Activated T-cell treated with anti-CD3 and anti-CD28 coated beads, Interleukin-2, amount 50 U/mL, for 48 hours (primary cell): Measurements from ENCODE around the gene SSTR4.

Experiments used
- DNase-seq, 2 experiments: peaks; one replicate each; pipeline ENCODE4 v3.0.0-alpha.2; 2020

Gene SSTR4

GRCh38 chr20:23068283-23068682 lies 33.2 kb downstream of the SSTR4 start:
- DNase-seq = no peak

- no peak for DNase-seq
These were observed 34.0 kb downstream of the SSTR4 start for GRCh38 chr20:23069108-23069507.

- no peak for DNase-seq
These were observed 36.3 kb downstream of the SSTR4 start for GRCh38 chr20:23071398-23071797.

DNA sequence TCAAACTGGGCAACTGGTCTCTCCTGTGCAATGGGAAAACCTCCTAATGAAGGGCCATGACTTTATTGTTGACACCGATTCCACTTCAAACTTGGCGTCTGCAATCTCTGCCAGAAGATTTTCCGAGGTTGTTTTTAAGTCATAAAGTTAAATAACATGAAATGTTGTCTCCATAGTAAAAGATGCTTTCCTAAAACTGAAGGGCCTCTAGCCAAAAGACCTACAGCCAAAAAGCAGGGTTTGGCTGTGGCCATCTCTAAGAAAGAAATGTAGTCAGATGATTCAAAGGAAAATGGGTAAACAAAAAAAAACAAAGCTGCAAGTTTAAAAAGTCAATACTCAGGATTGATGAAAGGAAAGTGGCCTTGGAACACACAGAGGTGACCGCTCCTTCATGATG lies 36.9 kb downstream of the SSTR4 start:
- no peak for DNase-seq

DNA sequence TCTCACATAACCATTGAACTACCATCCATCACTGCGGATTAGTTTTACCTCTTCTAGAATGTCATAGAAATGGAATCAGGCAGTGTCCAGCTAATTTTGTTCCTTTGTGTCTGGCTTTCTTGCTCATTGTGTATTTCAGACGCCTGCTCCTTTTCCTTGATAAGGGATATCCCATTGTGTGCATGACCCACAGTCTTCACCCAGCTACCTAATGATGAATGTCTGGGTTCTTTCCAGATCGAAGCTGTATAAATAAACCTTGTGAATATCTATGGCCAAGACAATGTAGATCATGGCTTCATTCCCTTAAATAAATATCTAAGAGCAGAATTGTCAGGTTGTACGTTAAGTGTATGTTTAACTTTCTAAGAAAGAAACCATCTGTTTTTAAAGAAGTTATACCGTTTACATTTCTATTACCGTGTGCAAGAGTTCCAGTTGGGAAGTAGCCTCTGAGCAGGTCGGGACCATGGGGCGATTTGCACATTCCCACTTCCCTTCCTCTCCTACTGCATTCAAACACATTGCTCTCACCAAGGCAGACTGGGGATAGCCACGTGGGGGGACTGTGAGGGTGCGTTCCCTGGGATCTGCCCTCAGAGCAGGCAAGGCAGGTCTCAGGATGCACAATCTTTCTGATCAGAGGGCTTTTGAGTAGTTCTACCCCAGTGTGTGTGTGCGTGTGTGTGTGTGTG lies 37.9 kb downstream of the SSTR4 start:
- no peak for DNase-seq

DNA sequence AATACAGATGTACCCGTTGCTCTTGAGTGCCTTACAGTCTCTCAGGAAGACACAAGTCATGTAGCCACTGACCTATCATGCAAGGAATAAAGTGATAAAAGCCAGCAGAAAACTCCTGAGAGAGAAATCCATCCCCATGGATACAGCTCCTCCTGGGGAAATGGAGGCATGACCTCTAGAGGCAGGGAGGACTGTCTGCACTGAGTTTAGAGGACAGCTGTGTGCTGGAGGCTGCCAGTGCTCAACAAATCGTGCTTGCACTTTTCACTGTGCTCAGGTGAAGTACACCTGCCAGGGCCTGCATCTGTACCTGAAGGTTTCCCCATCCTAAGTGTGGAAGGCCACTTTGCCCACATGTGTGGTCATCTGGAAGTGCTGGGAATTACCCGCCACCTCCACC lies 38.9 kb downstream of the SSTR4 start:
- no peak for DNase-seq

GRCh38 chr20:23077277-23077676 lies 42.2 kb downstream of the SSTR4 start:
- DNase-seq = no peak

DNA sequence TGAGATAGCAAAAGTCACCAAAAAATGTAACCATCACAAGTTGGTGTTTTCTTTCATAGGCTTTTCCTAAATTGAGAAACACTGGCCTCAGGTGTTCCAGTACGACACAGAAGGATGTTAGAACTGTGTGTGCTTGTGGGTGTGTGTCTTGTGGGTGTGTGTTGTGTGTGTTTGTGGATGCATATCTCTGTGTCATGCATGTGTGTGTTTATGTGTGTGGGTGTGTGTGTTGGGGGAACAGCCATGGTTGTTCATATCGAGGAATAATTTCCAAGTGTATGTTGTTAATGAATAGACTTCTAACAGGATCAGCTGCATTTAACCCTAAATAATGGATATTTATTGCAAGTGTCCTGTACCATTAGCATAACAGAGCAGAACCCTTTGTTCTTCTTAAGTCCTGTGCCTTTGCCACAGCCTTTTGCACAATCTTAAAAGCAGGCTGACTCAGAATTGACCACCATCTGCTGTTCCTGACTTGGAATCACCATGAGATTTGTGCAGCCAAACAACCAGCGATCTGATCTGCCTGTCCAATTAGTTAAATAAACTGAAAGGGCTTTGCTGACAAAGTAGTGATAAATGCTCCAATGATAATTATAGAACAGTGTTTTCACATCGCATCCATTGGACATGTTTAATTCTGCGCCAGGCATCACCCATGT lies 43.4 kb downstream of the SSTR4 start:
- DNase-seq = no peak

- DNase-seq = no peak
These were observed 43.9 kb downstream of the SSTR4 start for GRCh38 chr20:23079016-23079351.

- no peak for DNase-seq
These were observed 44.8 kb downstream of the SSTR4 start for GRCh38 chr20:23079926-23080325.

GRCh38 chr20:23080521-23080920 lies 45.4 kb downstream of the SSTR4 start:
- DNase-seq = no peak

- DNase-seq = no peak
These were observed 46.2 kb downstream of the SSTR4 start for GRCh38 chr20:23081263-23081819.

DNA sequence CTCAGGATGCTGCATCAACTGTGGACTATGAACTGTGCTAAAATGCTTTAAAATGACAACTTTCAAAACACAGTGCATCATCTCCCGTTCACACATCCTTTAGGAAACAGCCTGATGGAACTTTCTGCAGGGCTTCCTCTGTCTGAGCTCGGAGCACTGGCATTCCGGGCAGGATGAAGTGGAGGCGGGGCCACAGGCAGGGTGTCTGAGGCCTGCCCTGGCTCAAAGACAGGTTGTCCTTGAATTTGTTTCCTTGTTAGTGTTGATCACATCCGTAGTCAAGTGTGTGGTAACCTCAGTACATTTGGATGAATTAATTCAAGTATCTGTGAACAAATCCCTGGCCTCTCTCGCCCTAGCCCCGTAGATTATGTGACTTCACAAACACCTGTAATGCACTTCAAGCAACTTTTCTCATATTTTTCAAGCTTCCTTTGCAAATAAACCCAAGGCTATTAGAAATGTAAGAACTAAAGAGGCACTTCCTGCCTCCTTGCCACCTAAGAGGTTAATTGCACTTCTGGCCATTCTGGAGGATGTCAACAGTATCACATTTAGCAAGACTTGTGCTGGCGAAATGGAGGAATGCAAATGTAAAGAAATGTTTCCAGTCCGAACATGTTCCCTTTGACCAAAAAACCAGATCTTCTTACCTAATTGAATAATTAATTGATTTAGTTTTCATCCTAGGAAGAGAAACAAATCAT lies 47.9 kb downstream of the SSTR4 start:
- no peak for DNase-seq

- DNase-seq = no peak
These were observed 48.6 kb downstream of the SSTR4 start for GRCh38 chr20:23083553-23084220.

DNA sequence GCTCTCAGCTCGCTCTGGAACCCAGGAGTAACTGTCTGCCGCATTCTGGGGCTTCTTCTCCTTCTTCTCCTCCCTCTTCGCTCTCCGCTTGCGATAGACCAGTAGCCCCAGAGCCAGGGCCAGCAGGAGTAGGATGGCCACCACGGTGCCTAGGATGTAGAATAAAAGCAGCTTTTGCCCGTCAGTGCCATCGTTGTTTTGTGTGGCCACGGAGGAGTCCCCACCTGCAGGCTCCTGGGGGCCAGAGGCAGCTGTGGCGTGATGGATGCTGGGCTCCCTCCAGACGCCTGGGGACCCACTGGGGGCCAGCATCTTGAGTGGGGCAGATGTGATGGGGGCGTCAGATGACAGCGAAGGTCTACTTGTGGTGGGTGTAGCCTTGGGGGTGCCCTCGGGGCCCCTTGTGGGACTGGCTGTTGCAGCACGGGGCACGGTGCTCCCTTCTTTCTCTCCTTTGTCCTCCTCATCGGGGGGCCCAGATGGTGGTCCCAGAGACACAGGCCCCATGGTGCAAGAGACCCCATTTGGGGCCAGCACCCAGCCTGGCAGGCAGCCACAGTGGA lies 49.3 kb downstream of the SSTR4 start:
- DNase-seq = no peak

GRCh38 chr20:23084845-23085365 lies 49.8 kb downstream of the SSTR4 start:
- no peak for DNase-seq

- DNase-seq = no peak
These were observed 50.4 kb downstream of the SSTR4 start for GRCh38 chr20:23085436-23086055.

DNA sequence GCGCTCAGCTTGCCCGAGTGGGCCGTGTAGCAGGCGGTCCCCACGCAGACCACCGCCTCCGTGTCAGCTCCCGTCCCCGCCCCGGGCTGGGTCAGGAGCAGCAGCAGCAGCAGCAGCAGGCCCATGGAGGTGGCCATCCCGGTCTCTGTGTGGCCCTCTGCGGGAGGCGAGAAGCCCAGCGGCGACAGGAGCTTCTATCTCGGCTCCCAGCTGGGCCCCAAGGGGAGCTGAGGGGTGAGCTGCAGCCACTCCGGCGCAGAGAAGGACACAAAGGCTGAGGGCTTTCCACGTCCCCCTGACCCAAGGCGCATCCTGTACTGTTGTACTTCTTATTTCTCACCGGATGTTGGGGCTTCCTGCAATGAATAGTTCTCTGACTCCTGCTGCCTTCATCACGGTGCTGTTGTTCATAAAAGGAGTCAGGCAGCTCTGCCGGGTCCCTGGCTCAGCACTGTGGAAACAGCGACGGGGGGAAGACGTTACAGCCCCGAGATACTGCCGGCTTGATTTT lies 51.0 kb downstream of the SSTR4 start, which contains the start of gene CD93:
Gene CD93 (minus strand): TSS at position 269 of the 511 bp plus-strand sequence. CDS start 132 bp downstream, at position 137.
- peak; percentile 44 to 46 for DNase-seq

DNA sequence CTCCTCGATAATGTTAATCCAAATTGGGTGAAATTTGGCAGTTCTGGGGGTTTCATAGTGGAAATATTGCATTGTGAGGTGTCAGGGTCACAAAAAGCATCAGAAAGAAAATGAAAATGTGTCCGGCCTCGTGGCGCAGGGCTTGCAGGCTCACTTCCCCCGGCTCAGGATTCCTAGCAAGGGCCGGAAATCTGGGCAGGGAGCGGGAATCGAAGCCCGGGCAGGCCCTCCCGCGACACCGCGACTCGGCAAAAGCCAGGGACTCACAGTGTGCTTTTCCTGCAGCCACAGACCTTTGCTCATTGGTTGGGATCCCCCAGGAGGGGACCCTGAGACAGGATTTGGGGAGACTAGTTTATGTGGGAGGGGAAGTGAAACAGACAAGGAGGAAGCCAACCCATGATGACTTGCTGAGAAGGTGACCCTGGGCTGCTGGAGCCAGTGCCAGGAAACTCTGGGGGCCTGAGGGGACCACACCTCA lies 51.9 kb downstream of the SSTR4 start:
- no peak for DNase-seq

- no peak for DNase-seq
These were observed 52.6 kb downstream of the SSTR4 start for GRCh38 chr20:23087587-23088251.
